Upper lobe of right lung (tissue), 1 donor: Measurements from ENCODE around the gene EXOC3L1. TPM values are rescaled to one million over a fixed set of nuclear protein-coding genes. Genes with fewer than 3 reads are reported as not detected.
A peak's percentile ranks its signal among the peaks of the same experiment; 100 is the strongest.

ENCODE experiments used
- ATAC-seq: fragments of 200-7000 bp; cut with Tn5 transposase; one replicate; pipeline ENCODE4 v1.9.1; 2020; ENCODE audit warnings: mild to moderate bottlenecking, moderate library complexity
- DNase-seq: peaks from one replicate; pipeline ENCODE4 v3.0.0-alpha.2; 2020
- H3K27ac ChIP-seq: fragments of 200-600 bp; one replicate; pipeline ENCODE4 v1.8.0; 2022
- H3K27me3 ChIP-seq: fragments of 200-600 bp; one replicate; pipeline ENCODE4 v1.8.0; 2022; ENCODE audit warnings: mild to moderate bottlenecking
- H3K36me3 ChIP-seq: fragments of 200-600 bp; one replicate; pipeline ENCODE4 v1.8.0; 2022
- H3K4me1 ChIP-seq: fragments of 200-600 bp; one replicate; pipeline ENCODE4 v1.8.0; 2022
- H3K4me3 ChIP-seq: fragments of 200-600 bp; one replicate; pipeline ENCODE4 v1.8.0; 2022; ENCODE audit warnings: mild to moderate bottlenecking
- H3K9me3 ChIP-seq: fragments of 200-600 bp; one replicate; pipeline ENCODE4 v1.8.0; 2022
- intact Hi-C: fragments of 100-400 bp; cut with DNase I; formaldehyde crosslinking; loops from one replicate; pipeline ENCODE4 v1.11.0; 2022
- total RNA-seq: library from RNA; stranded (reverse); fragmentation: NEBNext Ultra II Directional; extraction: Animal tissue kit (Norgen Biotek cat#: 25700); gene quantifications from one replicate; pipeline ENCODE4 v1.2.1, GENCODE V29; 2021
- TF ChIP-seq, protein P1 (sequence below): fragments of 200-600 bp; IDR thresholded peaks from one replicate; pipeline ENCODE4 v1.8.0; 2022; ENCODE audit warnings: antibody characterized with exemption
- donor health status: DM: no; HTN: yes; CAD: no; lungs with severe emphysema.

The EXOC3L1 gene
- total RNA-seq, 1 donor from 2014 or later, result 17.1 TPM

DNA sequence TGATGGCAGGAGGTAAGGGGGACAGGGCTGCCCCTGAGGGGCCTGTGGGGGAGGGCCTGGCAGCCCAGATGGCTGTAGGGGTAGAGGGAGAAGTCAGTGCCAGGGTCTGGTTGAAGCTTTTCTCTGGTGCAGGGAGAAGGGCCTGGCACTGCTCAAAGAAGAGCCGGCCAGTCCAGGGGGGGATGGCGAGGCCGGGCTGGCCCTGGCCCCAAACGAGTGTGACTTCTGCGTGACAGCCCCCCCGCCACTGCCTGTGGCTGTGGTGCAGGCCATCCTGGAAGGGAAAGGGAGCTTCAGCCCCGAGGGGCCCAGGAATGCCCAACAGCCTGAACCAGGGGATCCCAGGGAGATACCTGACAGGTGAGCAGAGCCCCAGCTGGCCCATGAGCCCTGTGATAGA lies 22.3 kb downstream of the EXOC3L1 start:
- Histone ChIP-seq H3K9me3 (no peaks in the 10 kb centered on the region), H3K4me3 (no peak overlapping the region), H3K4me1 (peaks cover 58% of the 10 kb centered on the region), H3K27me3 (peaks cover 17% of the 10 kb centered on the region), H3K27ac (no peak overlapping the region), H3K36me3 (no peaks in the 10 kb centered on the region)
- no peak for ATAC-seq
- TF ChIP-seq, protein P1, sequence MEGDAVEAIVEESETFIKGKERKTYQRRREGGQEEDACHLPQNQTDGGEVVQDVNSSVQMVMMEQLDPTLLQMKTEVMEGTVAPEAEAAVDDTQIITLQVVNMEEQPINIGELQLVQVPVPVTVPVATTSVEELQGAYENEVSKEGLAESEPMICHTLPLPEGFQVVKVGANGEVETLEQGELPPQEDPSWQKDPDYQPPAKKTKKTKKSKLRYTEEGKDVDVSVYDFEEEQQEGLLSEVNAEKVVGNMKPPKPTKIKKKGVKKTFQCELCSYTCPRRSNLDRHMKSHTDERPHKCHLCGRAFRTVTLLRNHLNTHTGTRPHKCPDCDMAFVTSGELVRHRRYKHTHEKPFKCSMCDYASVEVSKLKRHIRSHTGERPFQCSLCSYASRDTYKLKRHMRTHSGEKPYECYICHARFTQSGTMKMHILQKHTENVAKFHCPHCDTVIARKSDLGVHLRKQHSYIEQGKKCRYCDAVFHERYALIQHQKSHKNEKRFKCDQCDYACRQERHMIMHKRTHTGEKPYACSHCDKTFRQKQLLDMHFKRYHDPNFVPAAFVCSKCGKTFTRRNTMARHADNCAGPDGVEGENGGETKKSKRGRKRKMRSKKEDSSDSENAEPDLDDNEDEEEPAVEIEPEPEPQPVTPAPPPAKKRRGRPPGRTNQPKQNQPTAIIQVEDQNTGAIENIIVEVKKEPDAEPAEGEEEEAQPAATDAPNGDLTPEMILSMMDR, result no peak
- DNase-seq, result no peak
- intact Hi-C loops, result no loop called here

DNA sequence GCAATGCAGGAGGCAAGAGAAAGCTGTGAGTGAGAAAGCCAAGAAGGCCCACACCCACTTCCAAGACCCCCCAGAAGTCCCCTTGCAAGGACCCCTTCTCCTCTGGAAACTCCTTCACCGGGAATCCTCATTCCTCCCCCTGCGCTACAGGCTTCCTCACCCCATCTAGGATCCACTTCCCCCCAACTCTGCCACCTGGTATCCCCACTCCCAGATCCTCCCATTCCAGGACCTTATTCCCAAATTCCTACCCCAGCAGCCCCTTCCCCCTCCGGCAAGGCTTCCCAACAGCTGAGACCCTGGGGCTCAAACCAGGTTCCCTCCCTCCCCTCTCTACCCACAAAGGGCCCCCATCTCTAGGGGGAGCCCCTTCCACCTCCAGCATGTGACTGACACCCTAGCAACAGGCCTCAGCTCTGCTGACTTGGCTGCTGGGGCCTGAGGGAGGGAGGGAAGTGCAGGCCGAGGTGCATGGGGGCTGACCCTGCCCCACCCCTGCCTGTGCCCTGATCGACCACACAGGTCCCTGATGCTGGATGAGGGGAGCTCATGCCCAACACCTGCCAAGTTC lies 23.3 kb downstream of the EXOC3L1 start:
- H3K4me3 ChIP-seq, result no peak overlapping the region
- TF ChIP-seq, protein P1, result no peak
- DNase-seq, result no peak
- H3K27ac ChIP-seq, result no peak overlapping the region
- no peaks in the 10 kb centered on the region for H3K36me3 ChIP-seq
- H3K9me3 ChIP-seq, result no peaks in the 10 kb centered on the region
- intact Hi-C loops, result no loop called here
- H3K4me1 ChIP-seq, result peaks cover 67% of the 10 kb centered on the region
- peaks cover 18% of the 10 kb centered on the region for H3K27me3 ChIP-seq
- no peak for ATAC-seq

GRCh38 chr16:67166110-67166547 lies 23.8 kb downstream of the EXOC3L1 start:
- ATAC-seq (no peak), DNase-seq (no peak)
- H3K27ac ChIP-seq, result no peak overlapping the region
- H3K27me3 ChIP-seq, result peaks cover 18% of the 10 kb centered on the region
- H3K9me3 ChIP-seq, result no peaks in the 10 kb centered on the region
- peaks cover 67% of the 10 kb centered on the region for H3K4me1 ChIP-seq
- no peak overlapping the region for H3K4me3 ChIP-seq
- intact Hi-C loops, result no loop called here
- H3K36me3 ChIP-seq, result no peaks in the 10 kb centered on the region
- TF ChIP-seq, protein P1, result no peak

DNA sequence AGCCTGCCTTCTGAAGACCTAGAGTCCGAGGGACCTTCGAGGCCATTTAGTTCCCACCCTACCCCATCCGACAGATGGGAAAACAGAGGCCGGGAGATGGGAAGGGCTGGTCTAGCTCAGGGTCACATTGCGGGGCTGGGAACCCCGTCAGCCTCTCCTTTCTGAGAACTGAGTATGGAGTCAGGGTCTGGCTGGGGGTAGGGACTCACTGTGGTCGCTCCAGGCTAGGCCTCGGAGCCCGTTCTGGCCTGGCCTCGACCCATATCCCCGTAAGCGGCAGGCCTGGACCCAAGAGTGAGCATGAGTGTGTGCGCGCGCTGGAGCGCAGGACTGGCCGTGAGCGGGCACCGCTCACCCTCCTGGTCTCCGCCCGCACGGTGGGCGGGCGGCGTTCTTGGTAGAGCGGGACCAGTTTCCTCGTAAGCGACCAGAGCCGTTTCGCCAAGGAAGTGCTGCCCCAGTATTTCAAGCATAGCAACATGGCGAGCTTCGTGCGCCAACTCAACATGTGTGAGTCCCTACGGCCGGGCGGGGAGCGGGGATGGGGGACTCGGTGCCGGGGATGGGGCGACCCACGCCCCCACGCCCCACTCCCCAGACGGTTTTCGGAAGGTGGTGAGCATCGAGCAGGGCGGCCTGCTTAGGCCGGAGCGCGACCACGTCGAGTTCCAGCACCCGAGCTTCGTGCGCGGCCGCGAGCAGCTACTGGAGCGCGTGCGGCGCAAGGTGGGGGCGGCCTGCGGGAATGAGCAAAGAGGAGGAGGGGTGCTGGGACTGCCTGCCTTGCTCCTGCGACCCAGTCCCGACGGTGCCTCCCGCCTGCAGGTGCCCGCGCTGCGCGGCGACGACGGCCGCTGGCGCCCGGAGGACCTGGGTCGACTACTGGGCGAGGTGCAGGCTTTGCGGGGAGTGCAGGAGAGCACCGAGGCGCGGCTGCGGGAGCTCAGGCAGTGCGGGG lies 24.5 kb downstream of the EXOC3L1 start:
- Histone ChIP-seq H3K27me3 (peaks cover 18% of the 10 kb centered on the region), H3K36me3 (no peaks in the 10 kb centered on the region), H3K9me3 (no peaks in the 10 kb centered on the region), H3K27ac (no peak overlapping the region), H3K4me1 (peaks cover 63% of the 10 kb centered on the region), H3K4me3 (peak overlapping the region; percentile 46)
- no peak for DNase-seq
- TF ChIP-seq, protein P1, result no peak
- ATAC-seq, result no peak
- intact Hi-C loops, result no loop called here

GRCh38 chr16:67164599-67165061 lies 25.3 kb downstream of the EXOC3L1 start, which contains the start of gene HSF4:
Gene HSF4, plus strand, starts transcription at chr16:67164745. Its CDS starts 67 bp downstream, at chr16:67164812.
- peaks cover 18% of the 10 kb centered on the region for H3K27me3 ChIP-seq
- intact Hi-C loops, result no loop called here
- H3K36me3 ChIP-seq, result no peaks in the 10 kb centered on the region
- H3K4me3 ChIP-seq, result peak within 1 kb of the TSS; percentile 46
- peaks cover 57% of the 10 kb centered on the region for H3K4me1 ChIP-seq
- ATAC-seq (peak; percentile 54), DNase-seq (peak; percentile 90)
- TF ChIP-seq, protein P1, result no peak
- no peak within 1 kb of the TSS for H3K27ac ChIP-seq
- no peaks in the 10 kb centered on the region for H3K9me3 ChIP-seq
